Kidney (tissue), 14 donors: Measurements from ENCODE around the gene DIP2A. TPM values are rescaled to one million over a fixed set of nuclear protein-coding genes. Genes with fewer than 3 reads are reported as not detected.

Source experiments
- DNase-seq, 5 donors: peaks; one replicate each; pipeline ENCODE4 v3.0.0-alpha.2; 2013 to 2020
- FAIRE-seq: peaks from 2 replicates; lab custom pipeline; 2012; peaks lifted over from hg19 to GRCh38; lab: Jason Lieb, UNC
- H3K27ac ChIP-seq, 2 donors: one replicate each; pipeline ENCODE4 v1.7.0; 2013; ENCODE audit warnings: low read depth in 2 of 2, low read length in 2 of 2, inconsistent platforms in 1 of 2
- H3K27me3 ChIP-seq: one replicate; pipeline ENCODE4 v1.7.1; 2013; ENCODE audit warnings: low read length, inconsistent platforms; ENCODE audit not compliant: control insufficient read depth, insufficient read depth
- H3K36me3 ChIP-seq, 3 donors: one replicate each; pipeline versions ENCODE4 v1.7.0 to v1.7.1; 2013; ENCODE audit warnings: low read length in 3 of 3, control low read depth in 1 of 3, inconsistent platforms in 1 of 3; ENCODE audit not compliant: insufficient read depth in 3 of 3, control insufficient read depth in 2 of 3
- H3K4me1 ChIP-seq, 3 donors: one replicate each; pipeline versions ENCODE4 v1.7.0 to v1.7.1; 2013; ENCODE audit warnings: low read length in 3 of 3, inconsistent platforms in 1 of 3, low read depth in 1 of 3; ENCODE audit not compliant: control insufficient read depth in 2 of 3, insufficient read depth in 2 of 3
- H3K4me3 ChIP-seq, 3 donors: one replicate each; pipeline versions ENCODE4 v1.7.0 to v1.8.1; 2013; ENCODE audit warnings: low read length in 3 of 3, control low read depth in 1 of 3, inconsistent platforms in 1 of 3
- H3K9ac ChIP-seq, 3 donors: one replicate each; pipeline versions ENCODE4 v1.7.0 to v1.7.1; 2013; ENCODE audit warnings: low read length in 3 of 3, control low read depth in 1 of 3, inconsistent platforms in 1 of 3
- H3K9me3 ChIP-seq, 3 donors: one replicate each; pipeline versions ENCODE4 v1.7.0 to v1.7.1; 2013; ENCODE audit warnings: low read length in 3 of 3, control low read depth in 1 of 3, inconsistent platforms in 1 of 3; ENCODE audit not compliant: control insufficient read depth in 2 of 3, insufficient read depth in 1 of 3
- intact Hi-C: fragments of 100-400 bp; cut with DNase I; formaldehyde crosslinking; loops from one replicate; pipeline ENCODE4 v1.11.1; 2022
- polyA plus RNA-seq: library from polyadenylated mRNA; stranded (reverse); fragments of 350-450 nt; fragmentation: Illumina TruSeq; extraction: RNeasy Lipid Tissue Mini Kit (QIAGEN cat#74804); gene quantifications from one replicate; pipeline ENCODE4 v1.2.3, GENCODE V29; 2014; ENCODE audit warnings: low read depth, low replicate concordance; ENCODE audit not compliant: insufficient read depth
- total RNA-seq: library from RNA; stranded (reverse); fragmentation: NEBNext Ultra II Directional; extraction: Animal tissue kit (Norgen Biotek cat#: 25700); gene quantifications from one replicate; pipeline ENCODE4 v1.2.1, GENCODE V29; 2021
- TF ChIP-seq, protein P1 (sequence below): IDR thresholded peaks from 3 replicates; pipeline ENCODE4 v1.5.1; 2012; ENCODE audit warnings: mild to moderate bottlenecking, moderate library complexity, borderline replicate concordance; ENCODE audit not compliant: insufficient read depth; ENCODE audit errors: extremely low read depth
- donor health status: control.
- donor health status: control.
- donor health status: control.
- donor health status: control.
- donor health status: control.
- donor health status: DM: yes; HTN: yes; CAD: no.
- donor health status: Normal renal cell carcinoma (clear cell type).

The DIP2A gene
- total and polyA plus RNA-seq, 2 donors from 2014 or later, result 8.7 to 36.5 TPM

DNA sequence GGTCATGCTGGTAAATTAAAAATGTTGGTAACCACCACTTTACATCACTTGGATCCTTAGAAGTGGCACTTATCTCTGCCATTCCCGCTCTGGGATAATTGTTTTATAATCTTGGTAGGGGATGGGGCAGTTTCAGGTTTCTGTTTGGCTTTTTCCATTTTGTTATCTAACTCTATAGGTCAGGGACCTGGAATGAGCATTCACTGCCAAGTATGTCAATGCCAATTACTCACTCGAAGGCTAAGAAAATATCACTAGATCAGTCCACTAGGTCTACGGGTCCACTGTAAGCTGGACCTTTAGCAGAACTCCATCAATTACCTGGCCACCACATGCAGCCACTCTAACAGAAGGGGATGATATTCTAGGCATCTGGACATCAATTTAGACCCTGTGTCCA lies 4.5 kb upstream of the DIP2A start:
- no peak for FAIRE-seq
- intact Hi-C loops, result no loop called here

DNA sequence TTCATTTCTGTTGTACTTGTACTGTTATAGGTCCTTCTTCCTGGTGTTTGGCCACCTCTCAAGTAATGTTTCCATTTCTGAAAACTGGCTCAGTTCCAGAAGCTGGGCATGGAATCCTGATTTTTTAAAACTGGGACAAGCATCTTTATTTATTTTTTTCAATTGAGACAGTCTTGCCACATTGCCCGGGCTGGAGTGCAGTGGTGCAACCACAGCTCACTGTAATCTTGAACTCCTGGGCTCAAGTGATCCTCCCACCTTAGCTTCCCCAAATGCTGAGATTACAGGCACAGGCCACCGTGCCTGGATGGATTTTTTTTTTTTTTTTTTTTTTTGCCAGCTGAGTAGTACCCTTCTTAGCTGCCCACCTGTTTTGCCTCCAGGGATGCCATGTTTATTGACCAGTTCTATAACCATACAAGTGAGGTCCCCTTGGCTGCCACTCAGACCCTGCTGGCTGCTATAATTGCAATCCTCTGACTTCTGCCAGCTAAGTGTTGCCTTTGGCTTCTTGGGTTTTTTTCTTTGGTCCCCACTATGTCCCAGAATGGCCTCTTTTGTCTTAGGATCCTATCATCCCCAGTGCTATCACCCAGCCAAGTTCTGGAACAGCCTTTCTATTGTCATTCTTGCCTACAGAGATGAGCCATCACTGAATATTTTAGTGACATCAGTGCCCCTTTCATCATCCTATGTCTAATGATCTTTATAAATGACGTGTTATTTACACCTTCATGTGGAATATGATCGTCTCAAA lies 3.9 kb upstream of the DIP2A start:
- H3K4me1 ChIP-seq, result peaks cover 0 to 31% (median 21%) of the 10 kb centered on the region in 3 donors
- intact Hi-C loops, result no loop called here

More for the DNA sequence above, 4.5 kb upstream of the DIP2A start:
- TF ChIP-seq, protein P1, sequence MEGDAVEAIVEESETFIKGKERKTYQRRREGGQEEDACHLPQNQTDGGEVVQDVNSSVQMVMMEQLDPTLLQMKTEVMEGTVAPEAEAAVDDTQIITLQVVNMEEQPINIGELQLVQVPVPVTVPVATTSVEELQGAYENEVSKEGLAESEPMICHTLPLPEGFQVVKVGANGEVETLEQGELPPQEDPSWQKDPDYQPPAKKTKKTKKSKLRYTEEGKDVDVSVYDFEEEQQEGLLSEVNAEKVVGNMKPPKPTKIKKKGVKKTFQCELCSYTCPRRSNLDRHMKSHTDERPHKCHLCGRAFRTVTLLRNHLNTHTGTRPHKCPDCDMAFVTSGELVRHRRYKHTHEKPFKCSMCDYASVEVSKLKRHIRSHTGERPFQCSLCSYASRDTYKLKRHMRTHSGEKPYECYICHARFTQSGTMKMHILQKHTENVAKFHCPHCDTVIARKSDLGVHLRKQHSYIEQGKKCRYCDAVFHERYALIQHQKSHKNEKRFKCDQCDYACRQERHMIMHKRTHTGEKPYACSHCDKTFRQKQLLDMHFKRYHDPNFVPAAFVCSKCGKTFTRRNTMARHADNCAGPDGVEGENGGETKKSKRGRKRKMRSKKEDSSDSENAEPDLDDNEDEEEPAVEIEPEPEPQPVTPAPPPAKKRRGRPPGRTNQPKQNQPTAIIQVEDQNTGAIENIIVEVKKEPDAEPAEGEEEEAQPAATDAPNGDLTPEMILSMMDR, result no peak
- Histone ChIP-seq H3K9ac (no peak overlapping the region), H3K4me3 (no peak overlapping the region), H3K27ac (no peak overlapping the region), H3K9me3 (no peaks in the 10 kb centered on the region), H3K27me3 (no peaks in the 10 kb centered on the region), H3K36me3 (peaks cover 0 to 4% (median 0%) of the 10 kb centered on the region in 3 donors), H3K4me1 (peaks cover 0 to 31% (median 21%) of the 10 kb centered on the region in 3 donors)
- DNase-seq, result no peak

DNA sequence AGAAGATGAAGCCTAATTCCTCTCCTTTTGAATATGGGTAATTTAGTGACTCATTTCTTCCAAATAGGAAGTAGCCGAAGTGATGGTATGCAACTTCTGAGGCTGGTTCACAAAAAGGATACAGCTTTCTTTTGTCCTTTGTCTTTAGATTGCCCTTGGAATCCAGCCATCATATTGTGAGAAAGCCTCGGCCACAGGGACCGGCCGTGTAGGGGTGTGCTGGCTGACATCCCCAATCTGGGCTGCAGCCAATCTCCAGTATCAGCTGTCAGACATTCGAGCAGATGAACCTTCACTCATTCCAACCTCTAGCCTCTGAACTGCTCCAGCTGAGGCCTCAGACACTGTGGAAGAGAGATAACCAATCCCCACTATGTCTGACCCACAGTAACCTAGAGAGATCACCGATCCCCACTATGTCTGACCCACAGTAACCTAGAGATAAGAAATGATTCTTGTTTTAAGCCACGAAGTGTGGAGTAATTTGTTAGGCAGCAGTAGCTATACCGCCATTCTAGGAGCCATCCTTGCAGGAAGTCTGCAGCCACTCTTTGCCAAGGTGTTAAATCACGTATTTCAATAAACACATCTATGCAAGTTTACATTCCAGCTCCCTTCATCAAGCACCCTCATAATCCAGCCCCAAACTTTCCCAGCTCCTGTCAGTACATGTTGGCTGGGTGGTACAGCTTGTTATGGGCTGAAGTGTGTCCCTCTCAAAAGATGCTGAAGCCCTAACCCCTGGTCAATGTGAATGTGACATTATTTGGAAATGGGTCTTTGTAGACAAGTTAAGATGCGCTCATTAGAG lies 2.9 kb upstream of the DIP2A start:
- FAIRE-seq (no peak), DNase-seq (peak in 1 of 5 donors; percentile 40)
- intact Hi-C loops, result no loop called here
- TF ChIP-seq, protein P1, result no peak
- Histone ChIP-seq H3K9me3 (no peaks in the 10 kb centered on the region), H3K27ac (no peak overlapping the region), H3K36me3 (peaks cover 0 to 4% (median 0%) of the 10 kb centered on the region in 3 donors), H3K9ac (no peak overlapping the region), H3K27me3 (no peaks in the 10 kb centered on the region), H3K4me3 (no peak overlapping the region), H3K4me1 (peaks cover 0 to 30% (median 21%) of the 10 kb centered on the region in 3 donors)

More for the DNA sequence above, 3.9 kb upstream of the DIP2A start:
- Histone ChIP-seq H3K36me3 (peaks cover 0 to 4% (median 0%) of the 10 kb centered on the region in 3 donors), H3K4me3 (no peak overlapping the region), H3K27me3 (no peaks in the 10 kb centered on the region), H3K27ac (no peak overlapping the region), H3K9me3 (no peaks in the 10 kb centered on the region), H3K9ac (no peak overlapping the region)
- DNase-seq (no peak), FAIRE-seq (no peak)
- TF ChIP-seq, protein P1, result no peak
